ENCODE measurements around the gene CEP152.
"Not testable (repeated sequence)": the region's sequence is repeated elsewhere in the genome, so short reads cannot be mapped to it uniquely, and the experiment has no call there.

The CEP152 gene, protein sequence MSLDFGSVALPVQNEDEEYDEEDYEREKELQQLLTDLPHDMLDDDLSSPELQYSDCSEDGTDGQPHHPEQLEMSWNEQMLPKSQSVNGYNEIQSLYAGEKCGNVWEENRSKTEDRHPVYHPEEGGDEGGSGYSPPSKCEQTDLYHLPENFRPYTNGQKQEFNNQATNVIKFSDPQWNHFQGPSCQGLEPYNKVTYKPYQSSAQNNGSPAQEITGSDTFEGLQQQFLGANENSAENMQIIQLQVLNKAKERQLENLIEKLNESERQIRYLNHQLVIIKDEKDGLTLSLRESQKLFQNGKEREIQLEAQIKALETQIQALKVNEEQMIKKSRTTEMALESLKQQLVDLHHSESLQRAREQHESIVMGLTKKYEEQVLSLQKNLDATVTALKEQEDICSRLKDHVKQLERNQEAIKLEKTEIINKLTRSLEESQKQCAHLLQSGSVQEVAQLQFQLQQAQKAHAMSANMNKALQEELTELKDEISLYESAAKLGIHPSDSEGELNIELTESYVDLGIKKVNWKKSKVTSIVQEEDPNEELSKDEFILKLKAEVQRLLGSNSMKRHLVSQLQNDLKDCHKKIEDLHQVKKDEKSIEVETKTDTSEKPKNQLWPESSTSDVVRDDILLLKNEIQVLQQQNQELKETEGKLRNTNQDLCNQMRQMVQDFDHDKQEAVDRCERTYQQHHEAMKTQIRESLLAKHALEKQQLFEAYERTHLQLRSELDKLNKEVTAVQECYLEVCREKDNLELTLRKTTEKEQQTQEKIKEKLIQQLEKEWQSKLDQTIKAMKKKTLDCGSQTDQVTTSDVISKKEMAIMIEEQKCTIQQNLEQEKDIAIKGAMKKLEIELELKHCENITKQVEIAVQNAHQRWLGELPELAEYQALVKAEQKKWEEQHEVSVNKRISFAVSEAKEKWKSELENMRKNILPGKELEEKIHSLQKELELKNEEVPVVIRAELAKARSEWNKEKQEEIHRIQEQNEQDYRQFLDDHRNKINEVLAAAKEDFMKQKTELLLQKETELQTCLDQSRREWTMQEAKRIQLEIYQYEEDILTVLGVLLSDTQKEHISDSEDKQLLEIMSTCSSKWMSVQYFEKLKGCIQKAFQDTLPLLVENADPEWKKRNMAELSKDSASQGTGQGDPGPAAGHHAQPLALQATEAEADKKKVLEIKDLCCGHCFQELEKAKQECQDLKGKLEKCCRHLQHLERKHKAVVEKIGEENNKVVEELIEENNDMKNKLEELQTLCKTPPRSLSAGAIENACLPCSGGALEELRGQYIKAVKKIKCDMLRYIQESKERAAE (N-terminal part only)

DNA sequence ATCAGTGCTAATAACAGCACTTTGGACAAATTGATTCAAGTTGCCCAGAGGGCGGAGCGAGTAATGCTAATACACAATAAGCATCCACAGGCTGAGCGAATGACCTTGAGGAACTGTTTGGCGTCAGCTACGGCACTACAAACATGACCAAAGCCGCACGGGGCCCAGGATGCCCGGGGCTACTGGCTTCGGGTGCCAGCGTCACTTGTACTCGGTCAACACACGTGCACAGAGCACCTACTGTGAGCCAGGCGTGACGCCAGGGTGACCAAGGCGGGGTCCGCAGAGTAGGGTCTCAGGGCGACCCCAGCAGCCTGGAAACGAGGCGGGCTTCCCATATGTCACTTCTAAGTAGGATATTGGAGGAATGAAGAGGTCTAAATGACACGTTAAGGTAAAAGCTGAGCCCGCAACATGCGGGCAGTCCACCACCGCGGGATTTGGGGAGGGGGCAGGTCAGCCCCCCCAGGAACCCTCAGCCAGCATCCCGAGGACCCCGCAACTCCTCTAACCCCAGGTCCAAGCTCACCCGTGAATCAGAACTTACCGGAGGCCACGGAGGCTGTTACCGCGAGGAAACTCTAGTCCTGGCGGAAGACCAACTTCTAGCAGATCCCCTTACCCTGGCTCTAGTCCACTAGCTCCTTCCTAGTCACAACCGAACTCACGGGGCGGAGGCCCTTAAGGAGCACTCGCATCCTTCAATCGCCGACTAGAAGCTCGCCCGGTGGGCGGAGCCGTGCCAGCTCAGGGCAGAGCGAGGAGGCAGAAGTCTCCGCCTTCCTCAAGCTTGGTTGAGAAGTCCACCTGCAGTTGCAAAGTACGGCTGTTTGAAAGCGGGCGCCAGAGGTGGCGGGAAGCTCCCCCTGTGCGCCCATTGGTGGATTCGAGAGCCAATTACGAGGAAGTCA lies at the start of gene CEP152:
CEP152 (minus strand) TSS at position 656 of the 911 bp plus-strand sequence. CDS start 5,420 bp downstream, outside the sequence.
- DNase-seq = peak; percentile 68

DNA sequence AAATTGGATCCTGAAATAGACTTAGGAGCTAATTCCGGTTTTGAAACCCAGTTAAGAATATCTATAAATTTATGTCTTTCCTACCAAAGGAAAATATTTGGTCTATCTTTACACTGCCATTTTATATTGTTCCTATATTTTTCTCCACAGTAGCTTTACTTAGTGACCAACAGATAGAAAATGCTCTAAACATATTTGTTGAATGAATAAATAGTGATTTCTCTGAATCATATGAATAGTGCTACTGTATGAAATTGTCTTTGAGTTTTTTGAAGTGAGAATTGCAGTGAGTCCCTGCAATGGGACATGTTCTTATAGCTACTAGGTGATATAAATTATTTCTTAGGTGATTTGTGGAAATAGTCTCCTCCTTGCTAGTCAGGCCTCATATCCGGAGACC lies 48.6 kb upstream of the CEP152 start:
- DNase-seq = no peak

DNA sequence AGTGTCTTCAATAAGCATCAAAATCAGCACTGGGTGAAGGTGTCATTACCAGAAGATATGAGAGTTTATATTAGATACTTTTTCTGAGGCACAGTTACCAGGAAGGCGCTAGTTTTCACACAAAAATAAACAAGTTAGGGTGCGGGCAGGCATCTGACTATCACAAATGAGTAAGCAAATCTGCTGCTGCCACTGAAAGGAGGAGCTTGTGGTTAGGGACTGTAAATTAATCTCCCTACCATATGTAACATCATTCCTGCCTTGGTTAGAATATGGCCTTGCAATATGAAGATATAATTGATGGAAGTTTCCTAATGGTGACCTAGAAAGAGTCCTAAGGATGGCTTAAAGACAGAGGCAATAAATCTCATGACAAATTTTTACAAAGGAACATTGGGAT lies 47.5 kb upstream of the CEP152 start:
- no peak for DNase-seq

DNA sequence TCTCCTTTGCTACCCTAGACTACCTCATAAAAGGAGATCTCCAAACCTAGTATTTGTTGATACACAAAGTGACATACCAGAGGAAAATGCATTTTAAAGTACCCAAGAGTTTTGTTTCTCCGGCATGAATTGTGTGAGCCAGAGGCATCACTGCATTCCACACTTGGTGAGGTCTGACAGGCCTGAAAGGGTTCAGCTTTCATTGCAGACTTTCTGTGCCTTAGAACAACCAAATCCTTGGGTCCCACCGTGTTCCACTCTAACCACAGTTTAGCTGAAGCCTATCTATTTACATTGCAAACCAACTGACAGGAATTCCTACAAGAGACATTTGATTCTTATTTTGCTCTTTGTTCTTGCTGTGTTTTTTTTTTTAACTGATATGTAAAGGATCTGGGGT lies 46.1 kb upstream of the CEP152 start:
- no peak for DNase-seq

DNA sequence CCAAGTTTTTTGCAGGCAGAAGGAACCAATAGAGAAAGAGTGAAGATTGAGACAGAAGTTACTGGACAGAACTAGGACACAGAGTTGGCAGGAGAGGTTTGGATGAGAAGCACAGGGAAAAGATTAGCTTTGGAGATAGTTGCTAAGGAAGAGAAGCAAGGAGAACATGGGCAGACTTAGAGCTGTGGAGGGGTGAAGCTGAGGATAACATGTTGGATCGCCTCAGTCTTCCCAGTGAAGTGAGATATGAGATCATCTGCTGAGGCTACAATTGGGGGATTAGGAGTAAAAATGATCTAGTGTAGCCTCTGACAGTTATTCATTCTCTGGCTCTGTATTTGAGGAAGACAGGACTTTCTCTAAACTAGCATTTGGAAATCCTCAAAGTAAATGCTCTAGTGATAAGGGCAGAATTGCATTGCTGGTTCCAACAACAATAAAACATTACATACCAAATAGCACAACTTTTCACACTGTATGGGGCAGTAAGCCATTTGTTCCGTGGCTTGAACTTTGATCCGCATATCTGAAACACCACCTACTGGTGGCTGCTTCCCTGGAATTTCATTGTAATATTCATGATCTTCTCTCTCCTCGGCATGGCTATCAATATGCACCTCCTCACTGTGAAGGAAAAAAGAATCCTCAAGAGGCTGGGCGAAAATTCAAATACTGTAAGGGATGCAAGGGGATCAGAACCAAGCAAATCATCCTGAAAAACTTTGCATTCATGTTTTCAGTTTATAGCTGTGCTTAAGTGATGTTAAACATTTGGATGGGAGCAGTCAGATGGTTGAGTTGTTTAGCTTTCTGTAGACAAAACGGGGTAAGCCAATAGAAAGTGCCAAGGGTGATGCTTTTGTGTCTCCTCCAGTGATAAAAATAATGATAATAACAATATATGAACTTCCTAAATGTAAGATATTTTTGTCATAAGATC lies 44.9 kb upstream of the CEP152 start:
- no peak for DNase-seq

DNA sequence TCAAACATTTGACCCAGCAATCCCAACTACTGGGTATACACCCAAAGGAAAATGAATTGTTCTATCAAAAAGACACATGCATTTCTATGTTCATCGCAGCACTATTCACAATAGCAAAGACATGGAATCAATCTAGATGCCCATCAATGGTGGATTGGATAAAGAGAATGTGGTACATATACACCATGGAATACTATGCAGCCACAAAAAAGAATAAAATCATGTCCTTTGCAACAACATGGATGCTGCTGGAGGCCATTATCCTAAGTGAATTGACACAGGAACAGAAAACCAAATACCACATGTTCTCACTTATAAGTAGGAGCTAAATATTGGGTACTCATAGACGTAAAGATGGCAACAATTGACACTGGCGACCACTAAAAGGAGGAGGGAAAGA lies 43.6 kb upstream of the CEP152 start:
- DNase-seq = not testable (repeated sequence)

DNA sequence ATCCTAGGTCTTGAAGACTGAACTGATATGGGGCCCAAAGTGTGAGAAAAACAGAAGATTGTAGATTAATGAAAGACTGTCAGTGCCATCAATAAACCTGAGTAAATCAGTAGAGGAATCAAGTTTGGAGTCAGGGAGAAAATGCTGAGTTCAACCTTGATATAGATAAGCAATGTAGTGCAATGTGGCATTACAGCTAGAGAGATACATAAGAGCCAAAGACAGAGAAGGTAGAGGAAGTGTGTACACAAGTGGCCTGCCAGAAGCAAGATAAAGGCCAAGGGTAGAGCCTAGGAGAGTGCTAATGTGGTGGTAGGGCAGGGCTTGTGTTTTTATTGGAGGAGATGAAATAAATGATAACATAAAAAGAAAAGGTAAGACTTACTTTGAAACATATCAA lies 41.1 kb upstream of the CEP152 start:
- DNase-seq = no peak

DNA sequence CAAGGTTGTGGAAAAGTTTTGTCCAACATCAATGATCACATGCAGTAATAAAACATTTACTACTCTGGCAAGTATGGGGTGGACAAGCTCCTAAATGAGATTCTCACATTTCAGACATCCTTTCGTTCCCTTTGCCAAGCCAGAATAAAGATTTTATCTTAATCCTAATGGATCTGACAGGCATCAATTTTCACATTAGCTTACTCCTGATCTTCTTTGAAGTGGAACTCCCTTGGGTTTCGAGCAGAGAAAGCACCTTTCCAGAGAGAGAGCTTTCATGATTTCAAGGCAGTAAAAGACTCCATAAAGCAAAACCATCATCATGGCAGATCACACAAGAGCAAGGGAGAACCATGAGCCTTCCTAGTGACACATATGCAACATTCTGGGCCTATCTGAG lies 39.8 kb upstream of the CEP152 start:
- no peak for DNase-seq

DNA sequence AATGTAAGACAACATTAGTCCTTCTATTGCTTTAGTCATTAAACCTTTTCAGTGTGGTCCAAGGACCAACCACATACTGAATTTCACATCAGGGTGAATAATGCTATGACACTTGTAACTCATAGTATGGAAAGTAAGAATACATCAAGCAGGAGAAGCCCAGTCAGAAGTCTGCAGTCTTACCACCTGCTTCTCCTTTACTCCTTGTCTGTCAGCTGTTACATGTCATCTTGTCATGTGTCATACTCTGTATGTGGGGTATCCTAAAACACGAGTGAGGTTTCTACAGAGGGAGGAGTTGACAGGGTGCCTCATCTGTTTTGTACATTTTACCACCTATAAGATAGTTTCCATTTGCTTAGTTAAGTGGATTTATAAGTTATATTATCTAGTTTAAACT lies 34.3 kb upstream of the CEP152 start:
- DNase-seq = no peak

DNA sequence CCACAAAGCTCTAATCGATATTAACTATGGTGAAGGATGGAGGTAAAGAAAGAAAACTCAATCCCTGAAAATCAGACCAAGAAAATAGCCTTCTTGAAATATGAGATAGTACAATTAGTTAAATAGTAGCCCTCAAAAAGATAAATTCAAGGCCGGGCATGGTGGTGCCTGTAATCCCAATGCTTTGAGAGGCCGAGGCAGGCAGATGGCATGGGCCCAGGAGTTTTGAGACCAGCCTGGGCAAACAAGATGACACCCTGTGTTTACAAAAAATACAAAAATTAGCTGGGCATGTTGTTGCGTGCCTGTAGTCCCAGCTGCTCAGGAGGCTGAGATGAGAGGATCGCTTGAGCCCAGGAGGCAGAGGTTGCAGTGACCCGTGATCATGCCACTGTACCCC lies 31.6 kb upstream of the CEP152 start:
- no peak for DNase-seq

DNA sequence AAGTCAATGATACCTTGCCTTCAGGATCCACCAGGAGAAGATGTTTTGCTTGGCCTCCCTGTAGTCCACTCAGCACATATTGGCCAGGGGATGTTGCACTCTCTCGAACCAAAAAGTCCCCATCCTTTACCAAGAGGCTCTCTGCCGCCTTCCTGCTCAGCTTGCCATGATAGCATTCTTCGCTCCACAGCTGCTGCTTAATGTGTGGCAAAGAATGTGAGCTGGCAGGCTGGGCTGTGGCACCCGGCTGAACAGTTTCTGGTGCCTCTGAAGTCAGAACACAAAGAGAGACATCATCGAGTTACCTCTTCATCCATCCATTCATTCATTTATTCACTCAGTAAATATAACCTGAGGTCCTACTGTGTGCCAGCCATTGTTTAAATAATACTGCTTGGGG lies 23.9 kb upstream of the CEP152 start:
- no peak for DNase-seq

DNA sequence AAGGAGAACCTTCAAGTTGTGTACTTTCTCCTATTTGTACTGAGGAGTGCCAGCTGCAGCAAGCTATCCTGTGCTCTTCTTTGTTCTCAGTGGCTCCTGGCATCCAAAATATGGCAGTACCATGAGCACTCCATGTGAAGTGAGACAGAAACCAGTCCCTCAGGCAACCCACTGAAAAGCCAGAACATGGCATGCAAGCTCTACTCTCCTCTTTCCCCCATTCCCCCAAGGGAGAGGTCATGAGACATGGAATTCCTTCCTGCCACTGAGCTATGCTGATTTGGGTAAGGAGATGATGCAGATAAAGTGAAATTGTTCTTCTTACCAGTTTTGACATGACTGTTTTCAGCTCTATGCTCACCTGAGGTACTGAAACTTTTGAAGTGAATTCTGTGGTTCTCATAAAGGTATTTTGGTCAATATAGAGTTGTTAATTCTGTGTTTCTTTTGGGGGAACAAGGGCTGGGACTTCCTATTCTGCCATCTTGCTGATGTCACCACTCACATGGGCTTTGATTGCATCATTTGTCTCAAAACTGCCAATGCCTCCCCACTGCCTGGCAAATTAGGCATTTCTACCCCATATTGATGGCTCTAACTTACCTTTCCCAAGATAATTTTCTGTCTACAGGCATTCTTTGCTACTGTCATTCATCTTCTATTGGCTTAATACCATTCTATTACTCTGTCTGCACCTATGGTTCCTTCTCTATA lies 22.8 kb upstream of the CEP152 start:
- DNase-seq = no peak

DNA sequence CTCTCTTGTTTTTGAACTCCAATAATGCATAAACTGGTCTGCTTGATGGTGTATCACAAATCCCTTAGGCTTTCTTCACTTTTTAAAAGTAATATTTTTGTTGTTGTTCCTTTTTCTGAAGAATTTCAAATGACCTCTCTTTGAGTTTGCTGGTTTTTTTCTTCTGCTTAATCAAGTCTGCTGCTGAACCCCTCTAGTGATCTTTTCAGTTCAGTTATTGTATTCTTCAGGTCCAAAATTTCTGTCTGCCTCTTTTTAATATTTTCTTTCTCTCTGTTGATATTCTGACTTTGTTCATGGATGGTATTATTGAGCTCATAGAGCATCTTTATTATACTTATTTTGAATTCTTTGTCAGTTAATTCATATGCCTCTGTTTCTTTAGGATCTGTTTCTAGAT lies 21.8 kb upstream of the CEP152 start:
- DNase-seq = no peak

DNA sequence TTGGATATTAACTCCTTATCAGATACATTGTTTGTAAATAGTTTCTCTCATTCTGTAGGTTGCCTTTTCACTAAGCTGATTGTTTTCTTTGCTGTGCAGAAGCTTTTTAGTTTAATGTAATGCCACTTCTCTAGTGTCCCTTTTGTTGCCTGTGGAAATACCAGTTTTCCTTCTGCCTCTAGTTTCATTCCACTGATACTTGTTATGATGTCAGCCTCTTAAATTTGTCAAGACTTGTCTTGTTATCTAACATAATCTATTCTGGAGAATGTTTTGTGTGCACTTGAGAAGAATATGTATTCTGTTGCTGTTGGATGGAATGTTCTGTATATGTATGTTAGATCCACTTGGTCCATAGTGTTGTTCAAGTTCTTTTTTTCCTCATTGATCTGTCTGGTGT lies 18.0 kb upstream of the CEP152 start:
- DNase-seq = no peak

DNA sequence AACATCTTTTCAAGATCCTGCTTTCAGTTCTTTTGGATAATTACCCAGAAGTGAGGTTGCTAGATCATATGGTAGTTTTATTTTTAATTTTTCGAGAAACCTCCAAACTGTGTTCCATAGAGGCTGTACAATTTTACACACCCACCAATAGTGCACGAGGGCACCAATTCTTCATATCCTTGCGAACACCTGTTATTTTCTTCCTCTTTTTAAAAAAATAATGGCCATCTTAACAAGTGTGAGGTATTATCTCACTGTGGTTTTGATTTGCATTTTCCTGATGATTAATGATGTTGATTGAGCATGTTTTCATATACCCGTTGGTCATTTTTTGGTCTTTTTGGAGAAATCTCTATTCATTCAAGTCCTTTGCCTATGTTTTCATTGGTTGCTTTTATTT lies 17.6 kb upstream of the CEP152 start:
- DNase-seq = no peak

DNA sequence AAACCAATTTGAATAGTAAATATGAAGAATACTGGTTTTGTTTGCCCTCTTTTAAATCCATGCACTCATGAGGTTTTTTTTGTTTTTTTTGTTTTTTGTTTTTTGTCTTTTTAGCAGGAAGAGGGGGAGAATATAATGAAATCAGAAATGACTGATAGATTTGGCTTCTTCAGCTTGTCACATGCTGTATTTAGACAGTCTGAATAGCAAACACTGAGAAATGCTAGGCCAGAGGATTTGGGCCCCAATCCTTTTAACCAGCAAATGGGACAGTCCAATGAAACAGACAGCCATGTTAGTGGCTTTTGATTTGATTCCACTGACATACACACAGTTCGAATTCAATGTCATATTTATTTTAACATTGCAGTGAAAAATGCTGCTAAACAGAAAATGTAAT lies 14.2 kb upstream of the CEP152 start:
- DNase-seq = no peak

DNA sequence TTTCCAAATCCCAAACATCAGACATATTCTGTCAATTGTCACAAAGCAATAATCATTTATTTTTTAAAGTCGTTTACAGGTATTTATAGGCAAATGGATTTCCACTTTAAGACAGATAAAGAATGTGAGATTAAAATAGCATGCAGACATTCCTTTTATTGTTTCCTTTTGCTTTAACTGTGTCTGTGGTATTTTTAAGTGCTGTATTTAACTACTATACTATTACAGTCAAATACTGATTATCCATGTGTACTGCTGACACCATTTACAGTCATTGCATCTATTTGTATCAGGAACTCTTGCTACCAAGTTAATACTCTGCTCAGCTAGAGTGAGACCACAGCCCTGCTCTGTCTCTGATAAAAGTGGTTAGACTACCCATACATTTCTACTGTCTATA lies 12.8 kb upstream of the CEP152 start:
- no peak for DNase-seq

DNA sequence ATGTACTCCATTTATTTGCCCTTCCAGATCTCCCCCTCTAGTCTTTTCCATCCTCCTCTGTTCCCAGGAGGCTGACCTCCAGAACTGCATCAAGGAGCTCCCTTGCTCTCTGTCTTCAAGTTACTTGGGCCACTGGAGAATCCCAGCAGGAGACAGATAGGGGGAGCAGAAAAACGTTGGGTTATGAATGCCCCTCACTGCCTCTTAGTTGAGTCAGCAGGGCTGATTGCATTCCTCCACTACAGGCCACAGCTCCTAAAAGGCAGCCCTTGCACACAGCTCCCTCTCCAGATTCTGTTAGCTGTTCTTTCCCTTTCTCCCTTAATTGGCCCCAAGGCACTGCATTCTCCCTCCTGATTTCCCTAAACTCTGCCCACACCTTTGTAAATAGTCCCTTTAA lies 12.4 kb upstream of the CEP152 start:
- DNase-seq = no peak

DNA sequence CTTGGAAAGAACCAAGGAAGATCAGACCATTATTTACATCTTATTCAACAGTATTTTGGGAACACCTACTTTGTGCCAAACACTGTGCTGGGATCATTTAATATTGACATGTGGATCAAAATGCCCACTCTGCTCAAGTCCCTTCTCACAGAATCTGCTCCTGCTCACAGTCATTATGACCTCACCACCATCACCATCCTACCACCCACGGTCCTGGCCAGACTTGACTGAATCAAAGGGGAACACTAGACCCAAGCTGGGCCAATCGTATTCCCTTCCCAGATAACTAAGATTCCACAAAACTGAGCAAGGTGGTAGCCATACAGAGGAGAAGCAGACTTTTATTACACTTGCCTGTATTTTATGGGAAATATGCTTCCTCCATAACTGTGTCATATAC lies 3.4 kb upstream of the CEP152 start:
- no peak for DNase-seq

DNA sequence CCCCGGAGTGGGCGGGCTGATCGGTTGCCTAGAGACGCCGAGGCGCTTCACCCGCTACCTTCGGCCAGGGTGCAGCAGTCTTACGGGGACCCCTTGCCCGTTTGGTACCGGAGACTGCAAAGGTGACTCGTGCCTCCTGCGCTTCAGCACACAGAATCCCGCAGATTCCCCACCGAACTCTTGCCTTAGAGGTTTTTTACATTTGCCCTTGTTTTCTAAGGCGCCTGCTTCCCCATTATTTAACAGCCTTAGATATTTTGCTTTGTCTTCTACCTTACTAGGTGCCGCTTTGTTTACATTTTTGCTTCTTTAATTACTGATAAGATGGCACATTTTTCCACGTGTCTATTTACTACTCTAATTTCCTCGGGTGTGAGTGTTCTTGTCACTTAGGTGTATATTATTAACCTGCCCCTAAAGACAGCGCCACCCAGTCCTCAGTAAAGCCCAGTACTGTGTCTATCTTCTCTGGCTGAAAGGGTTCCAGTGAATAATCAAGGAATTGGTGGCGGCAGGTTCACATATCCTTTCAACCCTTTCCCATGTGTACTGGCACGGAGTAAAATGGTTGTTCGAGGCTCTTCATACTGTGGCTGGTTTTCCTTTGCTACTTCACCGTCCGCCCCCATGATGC lies 573 bp upstream of the CEP152 start:
- DNase-seq = no peak

Data from NCI-H2029 treated with DMSO at 0.1 percent for 48 hours (cell line).